ENCODE data around the gene ETV3.

DNA sequence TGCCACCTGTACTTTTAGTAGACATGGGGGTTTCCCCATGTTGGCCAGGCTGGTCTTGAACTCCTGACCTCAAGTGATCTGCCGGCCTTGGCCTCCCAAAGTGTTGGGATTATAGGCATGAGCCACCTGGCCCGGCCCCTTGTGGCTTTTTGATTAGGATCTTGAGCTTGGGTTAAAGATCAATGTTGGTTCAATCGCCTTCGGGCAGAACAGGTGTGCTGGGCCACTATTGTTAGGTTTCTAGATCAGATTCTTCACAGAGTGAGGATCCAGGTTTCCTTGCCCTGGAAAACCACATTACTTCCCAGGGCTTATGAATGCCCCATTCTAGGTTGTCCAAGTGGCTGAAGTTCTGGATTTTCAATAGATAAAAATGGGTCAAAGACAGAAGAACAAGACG, 6.1 kb downstream of the ETV3 start:
- TF ChIP-seq, protein P1, sequence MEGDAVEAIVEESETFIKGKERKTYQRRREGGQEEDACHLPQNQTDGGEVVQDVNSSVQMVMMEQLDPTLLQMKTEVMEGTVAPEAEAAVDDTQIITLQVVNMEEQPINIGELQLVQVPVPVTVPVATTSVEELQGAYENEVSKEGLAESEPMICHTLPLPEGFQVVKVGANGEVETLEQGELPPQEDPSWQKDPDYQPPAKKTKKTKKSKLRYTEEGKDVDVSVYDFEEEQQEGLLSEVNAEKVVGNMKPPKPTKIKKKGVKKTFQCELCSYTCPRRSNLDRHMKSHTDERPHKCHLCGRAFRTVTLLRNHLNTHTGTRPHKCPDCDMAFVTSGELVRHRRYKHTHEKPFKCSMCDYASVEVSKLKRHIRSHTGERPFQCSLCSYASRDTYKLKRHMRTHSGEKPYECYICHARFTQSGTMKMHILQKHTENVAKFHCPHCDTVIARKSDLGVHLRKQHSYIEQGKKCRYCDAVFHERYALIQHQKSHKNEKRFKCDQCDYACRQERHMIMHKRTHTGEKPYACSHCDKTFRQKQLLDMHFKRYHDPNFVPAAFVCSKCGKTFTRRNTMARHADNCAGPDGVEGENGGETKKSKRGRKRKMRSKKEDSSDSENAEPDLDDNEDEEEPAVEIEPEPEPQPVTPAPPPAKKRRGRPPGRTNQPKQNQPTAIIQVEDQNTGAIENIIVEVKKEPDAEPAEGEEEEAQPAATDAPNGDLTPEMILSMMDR (conservative IDR thresholded peaks at IDR 0.05; ENCODE audit: low read depth, low read length), result no peak
- no peak for TF ChIP-seq POLR2A (IDR thresholded peaks at IDR 0.05; ENCODE audit: low read depth, low read length)
- TF ChIP-seq RAD21 (IDR thresholded peaks at IDR 0.05; ENCODE audit: low read length), result no peak
- no peak for TF ChIP-seq RCOR1 (IDR thresholded peaks at IDR 0.05; ENCODE audit: insufficient replicate concordance, low read length)
- no peak for TF ChIP-seq CEBPB (IDR thresholded peaks at IDR 0.05; ENCODE audit: low read depth, low read length)
- no peak for TF ChIP-seq CHD1 (IDR thresholded peaks at IDR 0.05; ENCODE audit: low read depth, low read length)
- no peak for TF ChIP-seq SMC3 (IDR thresholded peaks at IDR 0.05; ENCODE audit: low read depth, low read length)
- no peak for TF ChIP-seq RFX5 (IDR thresholded peaks at IDR 0.05; ENCODE audit: low read depth, low read length)
- no peak for TF ChIP-seq MAFK (IDR thresholded peaks at IDR 0.05; ENCODE audit: low read depth, low read length)
- TF ChIP-seq, protein P2, sequence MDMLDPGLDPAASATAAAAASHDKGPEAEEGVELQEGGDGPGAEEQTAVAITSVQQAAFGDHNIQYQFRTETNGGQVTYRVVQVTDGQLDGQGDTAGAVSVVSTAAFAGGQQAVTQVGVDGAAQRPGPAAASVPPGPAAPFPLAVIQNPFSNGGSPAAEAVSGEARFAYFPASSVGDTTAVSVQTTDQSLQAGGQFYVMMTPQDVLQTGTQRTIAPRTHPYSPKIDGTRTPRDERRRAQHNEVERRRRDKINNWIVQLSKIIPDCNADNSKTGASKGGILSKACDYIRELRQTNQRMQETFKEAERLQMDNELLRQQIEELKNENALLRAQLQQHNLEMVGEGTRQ (IDR thresholded peaks at IDR 0.05; ENCODE audit: low read depth, low read length), result no peak
- TF ChIP-seq NFE2L2 (IDR thresholded peaks at IDR 0.05; ENCODE audit: low read depth, low read length), result no peak
- no peak for TF ChIP-seq FOS (IDR thresholded peaks at IDR 0.05; ENCODE audit: low read depth, low read length)
- TF ChIP-seq, protein P3, sequence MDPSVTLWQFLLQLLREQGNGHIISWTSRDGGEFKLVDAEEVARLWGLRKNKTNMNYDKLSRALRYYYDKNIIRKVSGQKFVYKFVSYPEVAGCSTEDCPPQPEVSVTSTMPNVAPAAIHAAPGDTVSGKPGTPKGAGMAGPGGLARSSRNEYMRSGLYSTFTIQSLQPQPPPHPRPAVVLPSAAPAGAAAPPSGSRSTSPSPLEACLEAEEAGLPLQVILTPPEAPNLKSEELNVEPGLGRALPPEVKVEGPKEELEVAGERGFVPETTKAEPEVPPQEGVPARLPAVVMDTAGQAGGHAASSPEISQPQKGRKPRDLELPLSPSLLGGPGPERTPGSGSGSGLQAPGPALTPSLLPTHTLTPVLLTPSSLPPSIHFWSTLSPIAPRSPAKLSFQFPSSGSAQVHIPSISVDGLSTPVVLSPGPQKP (IDR thresholded peaks at IDR 0.05; ENCODE audit: borderline replicate concordance, low read depth, low read length), result no peak
